NOMO-1 treated with dmso at 0.1 percent for 144 hours (cell line): ENCODE measurements around the gene CLEC2D.
"Not testable (repeated sequence)": the region's sequence is repeated elsewhere in the genome, so short reads cannot be mapped to it uniquely, and the experiment has no call there.

Source experiments
- DNase-seq: peaks from one replicate; lab custom pipeline; 2025; ENCODE audit not compliant: unreplicated experiment; lab: John Stamatoyannopoulos, UW

CLEC2D gene

DNA sequence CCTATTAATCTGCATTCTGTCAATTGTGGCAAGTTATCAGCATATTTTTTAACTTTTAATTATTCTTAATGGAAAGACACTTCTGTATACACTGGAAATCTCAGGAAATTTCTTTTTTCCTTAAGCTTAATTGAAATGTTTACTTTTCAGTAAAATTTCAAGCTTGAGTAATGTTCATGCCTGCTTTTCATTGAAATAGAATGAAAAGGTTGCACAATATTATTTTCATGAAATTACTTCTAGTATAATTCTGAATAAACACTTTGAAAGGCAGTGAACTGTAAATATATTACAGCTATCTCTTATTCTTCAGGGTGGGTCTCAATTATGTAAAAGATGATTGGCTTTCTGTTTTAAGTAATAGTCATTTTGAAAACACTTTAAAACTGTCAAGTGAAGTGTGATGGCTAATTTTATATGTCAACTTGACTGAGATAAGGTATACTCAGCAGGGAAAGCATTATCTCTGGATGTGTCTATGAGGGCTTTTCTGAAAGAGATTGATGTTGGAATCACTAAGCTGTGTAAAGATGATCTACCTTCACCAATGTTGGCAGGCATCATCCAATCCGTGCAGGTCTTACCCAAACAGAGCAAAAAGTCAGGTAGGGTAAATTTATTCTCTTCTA lies 29.9 kb downstream of the CLEC2D start:
- no peak for DNase-seq

- DNase-seq = no peak
Observed at GRCh38 chr12:9699898-9700605, 30.5 kb downstream of the CLEC2D start.

GRCh38 chr12:9700606-9700956 lies 31.1 kb downstream of the CLEC2D start:
- no peak for DNase-seq

DNA sequence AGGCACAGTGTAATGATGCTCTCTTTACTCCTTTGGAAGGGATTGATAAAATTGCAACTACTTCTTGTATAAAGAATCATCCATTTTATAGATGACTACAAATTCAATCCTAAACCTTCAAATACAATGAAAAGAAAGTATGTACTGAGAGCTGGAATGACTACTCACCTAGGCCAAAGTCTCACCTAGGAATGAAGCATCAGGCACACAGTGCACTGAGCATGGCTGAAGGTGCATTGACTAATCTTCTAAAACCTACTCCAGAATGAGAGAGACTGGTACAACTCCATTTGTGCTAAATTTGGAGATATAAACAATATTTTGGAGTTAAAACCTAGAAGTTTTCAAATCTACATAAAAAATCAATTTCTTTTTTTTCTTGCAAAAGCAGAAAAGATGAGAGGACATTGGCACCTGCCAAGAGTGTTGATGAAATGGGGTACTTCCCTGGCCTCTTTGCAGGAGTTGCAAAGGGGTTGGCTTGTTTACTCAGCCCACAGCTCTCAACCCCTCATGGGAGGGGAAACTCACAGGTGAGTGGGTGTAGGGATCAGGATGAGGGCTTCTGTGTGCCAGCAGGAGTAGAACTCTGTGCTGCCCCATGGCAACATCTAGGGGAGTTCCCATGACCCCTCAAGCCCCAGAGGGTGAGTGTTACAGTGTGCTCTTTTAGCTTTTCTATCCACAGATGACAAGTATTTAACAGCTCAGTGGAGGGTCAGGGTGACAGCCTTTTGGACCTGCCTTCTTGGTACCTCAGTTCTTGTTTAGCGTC lies 32.1 kb downstream of the CLEC2D start:
- no peak for DNase-seq

- no peak for DNase-seq
Observed at GRCh38 chr12:9702255-9702654, 32.7 kb downstream of the CLEC2D start.

- not testable (repeated sequence) for DNase-seq
Observed at GRCh38 chr12:9704561-9704960, 35.0 kb downstream of the CLEC2D start.

GRCh38 chr12:9706086-9706685 lies 36.7 kb downstream of the CLEC2D start:
- no peak for DNase-seq

- no peak for DNase-seq
Observed at GRCh38 chr12:9707356-9707755, 37.8 kb downstream of the CLEC2D start.

DNA sequence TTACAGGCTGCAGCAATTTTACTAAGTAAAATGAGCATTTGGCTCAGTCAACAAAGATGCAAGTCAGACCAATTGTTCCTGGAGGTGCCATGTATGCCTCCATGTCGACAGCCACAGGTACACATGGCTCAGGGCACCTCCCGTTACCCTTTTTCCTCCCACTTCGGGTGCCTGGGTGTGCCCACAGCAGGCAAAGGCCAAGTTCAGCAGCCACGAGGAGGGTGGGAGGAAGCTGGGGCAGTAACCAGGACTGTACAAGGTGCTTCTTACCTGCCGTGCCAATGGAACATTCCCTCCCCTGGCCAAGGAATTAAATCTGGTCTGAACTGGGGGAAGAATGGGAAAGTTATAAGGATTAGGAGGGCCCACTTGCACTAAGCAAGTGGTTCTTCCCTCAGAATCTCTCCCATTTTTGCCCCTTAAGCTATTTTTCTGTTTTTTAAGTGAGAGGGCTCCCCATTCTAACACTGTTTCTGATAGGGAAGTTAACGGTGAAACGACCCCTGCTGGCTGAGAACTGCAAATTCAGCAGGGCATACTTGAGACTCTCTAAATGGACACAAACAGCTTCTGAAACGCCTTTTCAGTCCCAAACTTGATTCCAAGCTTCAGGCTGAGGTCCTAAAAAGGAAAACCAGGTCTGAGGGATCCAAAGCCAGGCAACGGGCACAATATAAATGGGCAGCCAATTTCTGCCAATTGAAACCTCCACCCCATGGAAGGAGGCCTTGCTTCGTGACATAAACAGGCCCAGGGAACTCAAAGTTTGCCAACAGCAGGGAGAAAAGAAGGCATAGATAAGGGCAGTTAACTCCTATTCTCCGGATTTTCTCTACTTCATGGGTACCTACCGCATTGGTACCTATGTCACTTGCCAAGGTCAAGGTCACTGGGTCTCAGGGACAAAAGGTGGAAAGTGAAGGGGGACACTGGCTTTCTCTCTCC lies 38.6 kb downstream of the CLEC2D start:
- DNase-seq = no peak

DNA sequence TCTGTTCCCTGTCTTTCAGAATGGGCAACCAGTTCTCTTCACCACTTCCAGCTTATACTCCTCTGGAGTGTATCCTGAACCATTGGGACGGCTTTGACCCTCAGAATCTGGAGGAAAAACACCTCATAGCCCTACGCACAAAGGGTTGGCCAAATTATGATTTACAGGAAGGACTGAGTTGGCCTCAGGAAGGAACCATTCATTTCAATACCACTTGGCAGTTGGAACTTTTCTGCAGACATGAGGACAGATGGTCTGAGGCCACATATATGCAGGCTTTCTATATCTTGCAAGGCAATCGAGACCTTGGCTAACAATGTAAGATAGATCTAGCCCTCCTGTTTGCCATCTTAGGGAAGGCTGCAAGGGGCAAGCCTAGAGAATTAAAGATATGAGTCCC lies 39.3 kb downstream of the CLEC2D start:
- DNase-seq = no peak

- no peak for DNase-seq
Observed at GRCh38 chr12:9710584-9711375, 41.3 kb downstream of the CLEC2D start.

GRCh38 chr12:9711664-9712063 lies 42.2 kb downstream of the CLEC2D start:
- DNase-seq = no peak

- not testable (repeated sequence) for DNase-seq
Observed at GRCh38 chr12:9713032-9713558, 43.6 kb downstream of the CLEC2D start.

- DNase-seq = no peak
Observed at GRCh38 chr12:9717070-9717925, 47.8 kb downstream of the CLEC2D start.

DNA sequence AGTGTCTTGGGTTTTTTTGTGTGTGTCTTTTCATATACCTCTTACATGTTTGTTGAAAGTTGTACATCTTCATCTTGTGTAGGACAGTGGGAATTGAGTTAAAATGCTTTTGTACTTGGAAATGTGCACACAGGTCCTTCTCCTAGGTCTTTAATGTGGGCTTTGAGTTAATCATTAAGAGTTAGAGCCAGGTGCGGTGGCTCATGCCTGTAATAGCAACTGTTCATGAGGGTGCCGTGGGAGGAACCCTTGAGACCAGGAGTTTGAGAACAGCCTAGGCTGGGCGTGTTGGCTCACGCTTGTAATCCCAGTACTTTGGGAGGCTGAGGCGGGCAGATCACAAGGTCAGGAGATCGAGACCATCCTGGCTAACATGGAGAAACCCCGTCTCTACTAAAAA lies 49.5 kb downstream of the CLEC2D start:
- no peak for DNase-seq

- DNase-seq = no peak
Observed at GRCh38 chr12:9719790-9720189, 50.3 kb downstream of the CLEC2D start.

- DNase-seq = no peak
Observed at GRCh38 chr12:9721394-9722092, 52.0 kb downstream of the CLEC2D start.

DNA sequence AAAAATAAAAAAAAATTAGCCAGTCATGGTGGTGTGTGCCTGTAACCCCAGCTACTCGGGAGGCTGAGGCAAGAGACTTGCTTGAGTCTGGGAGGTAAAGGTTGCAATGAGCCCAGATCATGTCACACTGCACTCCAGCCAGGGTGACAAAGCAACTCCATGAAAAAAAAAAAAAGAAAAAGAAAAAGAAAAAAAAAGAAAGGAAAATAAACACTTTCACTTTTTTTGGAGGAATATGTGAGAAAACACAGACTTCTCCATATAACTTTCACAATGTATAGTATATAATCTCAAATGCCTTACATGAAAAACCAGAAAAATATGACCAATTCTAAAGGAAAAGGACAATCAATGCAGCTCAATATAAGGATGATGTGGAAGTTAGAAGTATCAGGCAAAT lies 54.5 kb downstream of the CLEC2D start:
- DNase-seq = no peak
